ENCODE measurements around the gene DPRX. TPM values are rescaled to one million over a fixed set of nuclear protein-coding genes. Genes with fewer than 3 reads are reported as not detected.

Gene DPRX, protein sequence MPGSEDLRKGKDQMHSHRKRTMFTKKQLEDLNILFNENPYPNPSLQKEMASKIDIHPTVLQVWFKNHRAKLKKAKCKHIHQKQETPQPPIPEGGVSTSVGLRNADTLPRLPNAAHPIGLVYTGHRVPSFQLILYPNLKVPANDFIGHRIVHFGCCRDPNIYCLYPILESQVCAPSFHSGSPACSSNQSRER
- total RNA-seq = not detected in 2 replicates

DNA sequence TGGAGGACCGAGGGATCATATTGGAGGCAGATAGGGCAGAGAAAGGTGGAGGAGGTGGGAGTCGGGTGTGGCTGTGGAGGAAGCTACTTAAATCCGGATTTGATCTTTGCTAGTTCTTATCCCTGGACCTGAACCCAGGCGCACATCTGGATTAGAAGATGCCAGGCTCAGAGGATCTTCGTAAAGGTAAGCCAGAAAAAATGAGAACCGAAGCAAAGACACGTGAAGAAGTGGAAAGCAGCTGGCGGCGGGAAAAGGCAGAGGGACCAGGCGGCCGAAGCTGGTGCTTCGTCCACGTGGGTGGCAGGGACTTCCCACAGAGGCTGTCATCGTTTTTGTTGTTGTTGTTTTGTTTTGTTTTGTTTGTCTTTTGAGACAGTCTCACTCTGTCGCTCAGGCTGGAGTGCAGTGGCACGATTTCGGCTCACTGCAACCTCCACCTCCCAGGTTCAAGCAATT, at the start of gene DPRX:
DPRX (plus strand) TSS at position 51 of the 459 bp plus-strand sequence; CDS start at position 159, 108 bp downstream.
- DNase-seq (ENCODE audit: low read depth) = no peak
- H3K4me3 ChIP-seq (ENCODE audit: low read depth, low read length) = no peak within 1 kb of the TSS
- TF ChIP-seq, protein P1, sequence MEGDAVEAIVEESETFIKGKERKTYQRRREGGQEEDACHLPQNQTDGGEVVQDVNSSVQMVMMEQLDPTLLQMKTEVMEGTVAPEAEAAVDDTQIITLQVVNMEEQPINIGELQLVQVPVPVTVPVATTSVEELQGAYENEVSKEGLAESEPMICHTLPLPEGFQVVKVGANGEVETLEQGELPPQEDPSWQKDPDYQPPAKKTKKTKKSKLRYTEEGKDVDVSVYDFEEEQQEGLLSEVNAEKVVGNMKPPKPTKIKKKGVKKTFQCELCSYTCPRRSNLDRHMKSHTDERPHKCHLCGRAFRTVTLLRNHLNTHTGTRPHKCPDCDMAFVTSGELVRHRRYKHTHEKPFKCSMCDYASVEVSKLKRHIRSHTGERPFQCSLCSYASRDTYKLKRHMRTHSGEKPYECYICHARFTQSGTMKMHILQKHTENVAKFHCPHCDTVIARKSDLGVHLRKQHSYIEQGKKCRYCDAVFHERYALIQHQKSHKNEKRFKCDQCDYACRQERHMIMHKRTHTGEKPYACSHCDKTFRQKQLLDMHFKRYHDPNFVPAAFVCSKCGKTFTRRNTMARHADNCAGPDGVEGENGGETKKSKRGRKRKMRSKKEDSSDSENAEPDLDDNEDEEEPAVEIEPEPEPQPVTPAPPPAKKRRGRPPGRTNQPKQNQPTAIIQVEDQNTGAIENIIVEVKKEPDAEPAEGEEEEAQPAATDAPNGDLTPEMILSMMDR (IDR thresholded peaks at IDR 0.05; ENCODE audit: insufficient read depth, low read depth, low read length) = no peak

DNA sequence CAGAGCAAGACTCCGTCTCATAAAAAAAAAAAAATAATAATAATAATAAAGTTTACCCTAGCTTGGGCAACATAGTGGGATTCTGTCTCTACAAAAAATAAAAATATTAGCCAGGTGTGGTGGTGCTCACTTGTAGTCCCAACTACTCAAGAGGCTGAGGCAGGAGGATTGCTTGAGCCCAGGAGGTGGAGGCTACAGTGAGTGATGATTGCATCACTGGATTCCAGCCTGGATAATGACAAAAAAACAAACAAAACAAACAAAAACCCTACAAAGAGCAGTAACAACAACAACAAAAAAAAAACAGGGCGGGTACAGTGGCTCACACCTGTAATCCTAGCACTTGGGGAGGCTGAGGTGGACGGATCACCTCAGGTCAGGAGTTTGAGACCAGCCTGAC, 48.6 kb upstream of the DPRX start:
- TF ChIP-seq, protein P1 (IDR thresholded peaks at IDR 0.05; ENCODE audit: insufficient read depth, low read depth, low read length) = no peak
- no peak for DNase-seq (ENCODE audit: low read depth)
- no peak overlapping the region for H3K4me3 ChIP-seq (ENCODE audit: low read depth, low read length)

DNA sequence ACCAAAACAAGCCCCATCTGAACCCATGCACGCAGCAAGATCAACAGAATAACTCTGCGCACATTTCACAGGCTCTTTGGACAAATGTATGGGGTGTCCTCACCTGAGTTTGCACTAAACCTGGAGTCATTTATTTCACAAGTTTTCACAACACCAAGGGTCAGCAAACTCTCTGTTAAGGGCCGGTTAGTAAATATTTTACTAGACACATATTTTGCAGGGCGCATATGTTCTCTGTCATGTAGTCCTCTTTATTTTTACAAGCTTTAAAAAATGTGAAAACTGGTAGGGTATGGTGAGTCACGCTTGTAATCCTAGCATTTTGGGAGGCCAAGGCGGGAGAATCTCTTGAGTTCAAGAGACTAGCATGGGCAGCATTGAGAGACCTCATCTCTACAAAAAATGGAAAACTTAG, 45.5 kb upstream of the DPRX start:
- H3K4me3 ChIP-seq (ENCODE audit: low read depth, low read length) = no peak overlapping the region
- TF ChIP-seq, protein P1 (IDR thresholded peaks at IDR 0.05; ENCODE audit: insufficient read depth, low read depth, low read length) = no peak
- DNase-seq (ENCODE audit: low read depth) = peak; percentile 74

DNA sequence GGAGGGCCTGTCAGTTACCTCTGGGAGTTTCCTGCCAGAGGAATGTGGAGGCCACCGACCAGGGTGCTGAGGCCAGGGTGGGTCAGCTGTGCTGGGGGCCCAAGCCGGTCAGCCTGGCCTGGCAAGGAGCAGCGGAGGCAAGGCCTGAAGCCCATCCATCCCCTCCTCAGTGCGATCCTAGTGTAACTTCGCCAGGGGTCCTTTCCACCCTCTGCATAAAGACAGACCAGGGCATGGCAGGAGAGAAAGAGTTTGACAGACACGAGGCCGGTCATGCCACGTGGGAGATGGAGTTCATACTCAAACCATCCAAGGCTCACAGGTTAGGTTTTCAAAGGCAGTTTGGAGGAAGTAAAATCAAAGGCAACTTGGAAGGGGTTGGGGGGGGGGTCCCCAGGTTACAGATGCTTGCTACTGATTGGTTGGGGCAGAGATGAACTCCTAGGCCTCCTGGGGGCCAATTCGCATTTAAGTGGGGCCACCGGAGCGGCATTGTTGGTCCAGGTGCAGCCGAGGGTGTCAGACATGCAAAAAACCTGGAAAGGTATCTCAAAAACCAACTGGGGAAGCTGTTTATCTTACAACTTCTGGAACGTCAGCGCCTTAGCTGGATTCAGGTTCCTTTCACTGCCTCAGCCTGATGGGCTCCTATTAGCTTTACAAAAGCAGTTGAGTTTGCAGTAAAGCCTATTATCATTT, 36.8 kb upstream of the DPRX start:
- DNase-seq (ENCODE audit: low read depth) = no peak
- H3K4me3 ChIP-seq (ENCODE audit: low read depth, low read length) = no peak overlapping the region
- TF ChIP-seq, protein P1 (IDR thresholded peaks at IDR 0.05; ENCODE audit: insufficient read depth, low read depth, low read length) = no peak

DNA sequence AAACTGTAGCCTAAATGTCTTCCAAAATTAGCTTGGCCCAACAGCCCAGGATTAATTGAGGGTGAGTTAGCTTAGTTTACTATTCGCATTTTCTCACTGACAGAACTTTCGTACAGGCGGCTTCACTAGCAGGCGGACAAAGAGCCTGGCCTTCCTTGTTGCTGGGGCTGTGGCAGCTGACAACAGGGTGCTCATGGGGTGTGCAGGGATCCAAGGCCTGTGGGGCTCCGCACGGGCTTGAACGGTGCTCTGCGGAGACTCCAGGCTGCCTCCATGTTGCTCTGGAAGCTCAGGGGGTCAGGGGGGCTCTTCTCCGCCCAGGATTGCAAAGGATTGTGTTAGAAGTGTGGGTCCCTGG, 36.3 kb upstream of the DPRX start:
- no peak for DNase-seq (ENCODE audit: low read depth)
- TF ChIP-seq, protein P1 (IDR thresholded peaks at IDR 0.05; ENCODE audit: insufficient read depth, low read depth, low read length) = no peak
- H3K4me3 ChIP-seq (ENCODE audit: low read depth, low read length) = no peak overlapping the region

DNA sequence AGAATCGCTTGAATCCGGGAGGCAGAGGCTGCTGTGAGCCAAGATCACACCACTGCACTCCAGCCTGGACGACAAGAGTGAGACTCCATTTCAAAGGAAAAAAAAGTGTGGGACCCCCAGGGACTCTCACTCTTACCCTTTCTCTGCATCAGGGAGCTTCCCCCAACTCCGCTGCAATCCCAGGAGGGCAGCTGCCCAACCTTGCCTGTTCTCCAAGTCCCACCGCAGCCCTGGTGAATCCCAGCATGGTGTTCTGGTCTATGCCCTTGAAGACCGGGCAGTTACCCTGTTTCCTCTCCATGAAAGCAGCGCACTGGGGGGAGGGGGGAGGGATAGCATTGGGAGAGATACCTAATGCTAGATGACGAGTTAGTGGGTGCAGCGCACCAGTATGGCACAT, 35.7 kb upstream of the DPRX start:
- TF ChIP-seq, protein P1 (IDR thresholded peaks at IDR 0.05; ENCODE audit: insufficient read depth, low read depth, low read length) = no peak
- no peak for DNase-seq (ENCODE audit: low read depth)
- no peak overlapping the region for H3K4me3 ChIP-seq (ENCODE audit: low read depth, low read length)

All from fibroblast of villous mesenchyme (primary cell).